HEK293 (cell line): ENCODE data around the gene KRTDAP.

Source experiments
- CTCF ChIA-PET: fragments of 350-600 bp; formaldehyde crosslinking; extraction: SDS; loops from one replicate; lab custom pipeline; 2021; ENCODE audit warnings: antibody characterized with exemption; lab: Yijun Ruan, JAX
- POLR2A ChIA-PET: fragments of 300-600 bp; formaldehyde crosslinking; extraction: SDS; loops from one replicate; lab custom pipeline; 2020; ENCODE audit warnings: antibody characterized with exemption, inconsistent platforms; lab: Yijun Ruan, JAX
- H3K27ac ChIP-seq: fragments of 200-500 bp; sonication (Bioruptor generic); 2 replicates; pipeline ENCODE4 v1.5.1; 2014; ENCODE audit warnings: low read depth, low read length, control low read depth, inconsistent platforms; ENCODE audit errors: extremely low read depth
- H3K36me3 ChIP-seq, 2 experiments: fragments of 200-500 bp in 1 of 2; sonication (Bioruptor generic) in 1 of 2; 1 replicate in 1 of 2; 2 replicates in 1 of 2; pipeline ENCODE4 v1.5.1; 2014 to 2017; ENCODE audit warnings: inconsistent platforms in 2 of 2, low read length in 2 of 2; ENCODE audit not compliant: control insufficient read depth in 2 of 2, insufficient read depth in 1 of 2
- H3K4me1 ChIP-seq: fragments of 200-500 bp; sonication (Bioruptor generic); 2 replicates; pipeline ENCODE4 v1.5.1; 2014; ENCODE audit warnings: mild to moderate bottlenecking, low read length, inconsistent platforms; ENCODE audit not compliant: control insufficient read depth, insufficient read depth
- H3K4me3 ChIP-seq: 2 replicates; pipeline ENCODE4 v1.5.1; 2011; ENCODE audit warnings: low read depth, mild to moderate bottlenecking, control low read depth, low read length, moderate library complexity
- H3K9me3 ChIP-seq: fragments of 200-500 bp; sonication (Bioruptor generic); 2 replicates; pipeline ENCODE4 v1.5.1; 2014; ENCODE audit warnings: low read depth, low read length, inconsistent platforms; ENCODE audit not compliant: control insufficient read depth, insufficient read depth
- GLIS2 ChIP-seq: fragments of 450-650 bp; formaldehyde crosslinking; IDR thresholded peaks from 2 replicates; pipeline ENCODE4 v1.5.1; 2016; ENCODE audit warnings: missing biosample characterization, missing genetic modification characterization
- SCRT1 ChIP-seq: fragments of 450-650 bp; formaldehyde crosslinking; IDR thresholded peaks from 2 replicates; pipeline ENCODE4 v1.5.1; 2016; ENCODE audit warnings: missing biosample characterization, missing genetic modification characterization, borderline replicate concordance
- SP2 ChIP-seq: fragments of 450-650 bp; formaldehyde crosslinking; IDR thresholded peaks from 2 replicates; pipeline ENCODE4 v1.5.1; 2016; ENCODE audit warnings: missing biosample characterization, missing genetic modification characterization
- ZFP3 ChIP-seq: fragments of 450-650 bp; formaldehyde crosslinking; IDR thresholded peaks from 2 replicates; pipeline ENCODE4 v1.5.1; 2016; ENCODE audit warnings: low read depth, missing biosample characterization, missing genetic modification characterization
- ZNF114 ChIP-seq: fragments of 450-650 bp; formaldehyde crosslinking; IDR thresholded peaks from 2 replicates; pipeline ENCODE4 v1.5.0; 2017; ENCODE audit warnings: missing biosample characterization, missing genetic modification characterization
- ZNF132 ChIP-seq: fragments of 450-650 bp; formaldehyde crosslinking; IDR thresholded peaks from 2 replicates; pipeline ENCODE4 v1.5.1; 2017; ENCODE audit warnings: missing biosample characterization, missing genetic modification characterization, borderline replicate concordance
- ZNF133 ChIP-seq: fragments of 450-650 bp; formaldehyde crosslinking; IDR thresholded peaks from 2 replicates; pipeline ENCODE4 v1.5.1; 2016; ENCODE audit warnings: missing biosample characterization, missing genetic modification characterization
- ZNF138 ChIP-seq: fragments of 450-650 bp; formaldehyde crosslinking; IDR thresholded peaks from 2 replicates; pipeline ENCODE4 v1.5.1; 2016; ENCODE audit warnings: missing biosample characterization, missing genetic modification characterization, borderline replicate concordance
- ZNF169 ChIP-seq: fragments of 450-650 bp; formaldehyde crosslinking; IDR thresholded peaks from 2 replicates; pipeline ENCODE4 v1.5.1; 2016; ENCODE audit warnings: missing biosample characterization, missing genetic modification characterization
- ZNF184 ChIP-seq: fragments of 450-650 bp; IDR thresholded peaks from 2 replicates; pipeline ENCODE4 v1.5.1; 2018; ENCODE audit warnings: missing biosample characterization, mild to moderate bottlenecking, missing genetic modification characterization
- ZNF211 ChIP-seq: fragments of 450-650 bp; formaldehyde crosslinking; IDR thresholded peaks from 2 replicates; pipeline ENCODE4 v1.5.1; 2016; ENCODE audit warnings: low read depth, missing biosample characterization, missing genetic modification characterization
- ZNF292 ChIP-seq: fragments of 450-650 bp; formaldehyde crosslinking; IDR thresholded peaks from 2 replicates; pipeline ENCODE4 v1.5.1; 2016; ENCODE audit warnings: low read depth, missing biosample characterization, missing genetic modification characterization, borderline replicate concordance
- ZNF324 ChIP-seq: fragments of 450-650 bp; formaldehyde crosslinking; IDR thresholded peaks from 2 replicates; pipeline ENCODE4 v1.5.1; 2016; ENCODE audit warnings: missing biosample characterization, missing genetic modification characterization
- ZNF391 ChIP-seq: fragments of 450-650 bp; formaldehyde crosslinking; IDR thresholded peaks from 2 replicates; pipeline ENCODE4 v1.5.1; 2016; ENCODE audit warnings: low read depth, missing biosample characterization, missing genetic modification characterization, borderline replicate concordance
- ZNF416 ChIP-seq: fragments of 450-650 bp; formaldehyde crosslinking; IDR thresholded peaks from 2 replicates; pipeline ENCODE4 v1.5.1; 2016; ENCODE audit warnings: missing biosample characterization, missing genetic modification characterization
- TF ChIP-seq, protein P1 (sequence below): fragments of 450-650 bp; formaldehyde crosslinking; IDR thresholded peaks from 2 replicates; pipeline ENCODE4 v1.5.1; 2016; ENCODE audit warnings: missing biosample characterization, missing genetic modification characterization
- TF ChIP-seq, protein P2 (sequence below): fragments of 450-650 bp; formaldehyde crosslinking; IDR thresholded peaks from 2 replicates; pipeline ENCODE4 v1.5.0; 2017; ENCODE audit warnings: missing biosample characterization, missing genetic modification characterization, borderline replicate concordance

Gene KRTDAP

DNA sequence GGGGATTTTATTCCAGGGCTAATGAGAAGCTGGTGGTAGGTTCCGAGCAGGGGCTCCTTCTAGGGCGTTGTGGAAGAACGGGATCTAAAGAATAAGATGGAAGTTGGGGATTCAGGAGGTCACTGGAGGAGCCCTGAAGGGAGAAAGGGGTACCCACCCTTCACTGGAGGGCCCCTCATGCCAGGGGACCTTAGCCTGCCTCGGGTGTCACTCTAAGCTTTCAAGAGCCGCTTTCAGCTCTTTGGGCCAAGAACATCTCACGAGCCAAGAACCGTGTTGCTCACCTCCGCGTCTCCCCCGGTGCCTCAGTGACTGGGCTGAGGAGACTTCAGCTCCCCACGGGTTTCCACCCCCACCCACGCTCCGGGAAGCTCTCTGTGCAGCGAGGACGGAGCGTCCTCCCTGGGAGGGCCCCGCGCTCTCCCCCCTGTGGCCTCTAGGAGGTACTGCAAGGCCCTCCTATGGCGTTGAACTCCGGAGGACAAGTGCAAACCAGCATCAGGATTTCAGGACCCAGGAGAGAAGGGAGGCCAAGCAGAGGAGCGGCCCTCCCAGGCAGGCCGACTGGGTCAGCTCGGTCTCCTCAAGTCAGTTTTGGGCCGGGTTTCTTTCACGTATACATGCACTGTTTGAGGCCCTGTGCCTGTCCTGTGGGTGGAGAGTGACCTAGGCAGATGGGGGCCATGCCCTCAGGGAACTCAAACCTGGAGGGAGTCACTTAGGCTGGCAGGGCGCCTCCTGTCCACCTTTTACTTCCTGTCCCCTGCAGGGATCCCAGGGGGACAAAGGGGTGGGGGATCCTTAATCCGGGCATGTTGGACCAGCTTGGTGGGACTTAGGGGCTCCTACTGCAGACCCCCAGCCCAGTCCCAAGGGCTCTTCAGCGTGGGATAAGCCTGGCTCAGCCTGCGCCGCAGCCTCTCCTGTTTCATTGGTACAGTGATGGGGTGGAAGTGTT is 5.1 kb upstream of the KRTDAP start (continued):
- TF ChIP-seq, protein P1, sequence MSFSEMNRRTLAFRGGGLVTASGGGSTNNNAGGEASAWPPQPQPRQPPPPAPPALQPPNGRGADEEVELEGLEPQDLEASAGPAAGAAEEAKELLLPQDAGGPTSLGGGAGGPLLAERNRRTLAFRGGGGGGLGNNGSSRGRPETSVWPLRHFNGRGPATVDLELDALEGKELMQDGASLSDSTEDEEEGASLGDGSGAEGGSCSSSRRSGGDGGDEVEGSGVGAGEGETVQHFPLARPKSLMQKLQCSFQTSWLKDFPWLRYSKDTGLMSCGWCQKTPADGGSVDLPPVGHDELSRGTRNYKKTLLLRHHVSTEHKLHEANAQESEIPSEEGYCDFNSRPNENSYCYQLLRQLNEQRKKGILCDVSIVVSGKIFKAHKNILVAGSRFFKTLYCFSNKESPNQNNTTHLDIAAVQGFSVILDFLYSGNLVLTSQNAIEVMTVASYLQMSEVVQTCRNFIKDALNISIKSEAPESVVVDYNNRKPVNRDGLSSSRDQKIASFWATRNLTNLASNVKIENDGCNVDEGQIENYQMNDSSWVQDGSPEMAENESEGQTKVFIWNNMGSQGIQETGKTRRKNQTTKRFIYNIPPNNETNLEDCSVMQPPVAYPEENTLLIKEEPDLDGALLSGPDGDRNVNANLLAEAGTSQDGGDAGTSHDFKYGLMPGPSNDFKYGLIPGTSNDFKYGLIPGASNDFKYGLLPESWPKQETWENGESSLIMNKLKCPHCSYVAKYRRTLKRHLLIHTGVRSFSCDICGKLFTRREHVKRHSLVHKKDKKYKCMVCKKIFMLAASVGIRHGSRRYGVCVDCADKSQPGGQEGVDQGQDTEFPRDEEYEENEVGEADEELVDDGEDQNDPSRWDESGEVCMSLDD (tag by site-specific recombination) = peak; percentile 61; the same call in 1 of the 2 replicates
- TF ChIP-seq ZNF324 (tag by site-specific recombination) = no peak
- no peak for TF ChIP-seq ZNF416 (tag by site-specific recombination)
- TF ChIP-seq GLIS2 (tag by site-specific recombination) = peak; percentile 97

DNA sequence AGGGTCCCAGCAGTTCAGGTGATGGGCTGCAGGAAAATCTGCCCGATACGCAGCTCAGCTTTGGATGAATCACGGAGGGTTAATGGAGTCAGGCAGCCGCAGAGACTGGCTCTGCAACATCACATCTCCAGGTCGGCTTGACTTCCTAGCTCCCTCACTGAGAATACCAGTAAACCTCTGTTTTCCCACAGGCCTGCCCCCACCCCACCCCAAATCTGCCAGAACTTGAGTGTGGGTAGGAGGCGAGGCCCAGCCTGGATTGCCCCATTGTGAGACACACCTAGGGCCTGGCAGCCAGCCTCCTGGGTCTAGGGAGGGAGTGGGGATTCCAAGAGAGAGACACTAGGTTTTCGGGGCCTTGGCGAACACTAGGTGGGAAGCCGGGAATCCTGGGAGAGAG is 3.7 kb upstream of the KRTDAP start:
- Histone ChIP-seq H3K9me3 (no peaks in the 10 kb centered on the region), H3K4me1 (no peaks in the 10 kb centered on the region), H3K27ac (no peak overlapping the region), H3K4me3 (no peak overlapping the region), H3K36me3 (peaks cover 2 to 8% of the 10 kb centered on the region in 2 experiments)
- ChIA-PET POLR2A (interaction anchor here (0.6 kb wide), 1 partner anchor 141 kb away, joined by 3 read pairs; no protein-coding TSS in a partner anchor), CTCF (interaction anchor here (0.6 to 8.4 kb wide), 10 partner anchors 13 to 427 kb away, joined by 3 to 237 read pairs (median 13); partner anchors contain the start of genes CD22, FFAR1 and FFAR3)
- TF ChIP-seq, protein P2, sequence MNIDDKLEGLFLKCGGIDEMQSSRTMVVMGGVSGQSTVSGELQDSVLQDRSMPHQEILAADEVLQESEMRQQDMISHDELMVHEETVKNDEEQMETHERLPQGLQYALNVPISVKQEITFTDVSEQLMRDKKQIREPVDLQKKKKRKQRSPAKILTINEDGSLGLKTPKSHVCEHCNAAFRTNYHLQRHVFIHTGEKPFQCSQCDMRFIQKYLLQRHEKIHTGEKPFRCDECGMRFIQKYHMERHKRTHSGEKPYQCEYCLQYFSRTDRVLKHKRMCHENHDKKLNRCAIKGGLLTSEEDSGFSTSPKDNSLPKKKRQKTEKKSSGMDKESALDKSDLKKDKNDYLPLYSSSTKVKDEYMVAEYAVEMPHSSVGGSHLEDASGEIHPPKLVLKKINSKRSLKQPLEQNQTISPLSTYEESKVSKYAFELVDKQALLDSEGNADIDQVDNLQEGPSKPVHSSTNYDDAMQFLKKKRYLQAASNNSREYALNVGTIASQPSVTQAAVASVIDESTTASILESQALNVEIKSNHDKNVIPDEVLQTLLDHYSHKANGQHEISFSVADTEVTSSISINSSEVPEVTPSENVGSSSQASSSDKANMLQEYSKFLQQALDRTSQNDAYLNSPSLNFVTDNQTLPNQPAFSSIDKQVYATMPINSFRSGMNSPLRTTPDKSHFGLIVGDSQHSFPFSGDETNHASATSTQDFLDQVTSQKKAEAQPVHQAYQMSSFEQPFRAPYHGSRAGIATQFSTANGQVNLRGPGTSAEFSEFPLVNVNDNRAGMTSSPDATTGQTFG = no peak
- TF ChIP-seq ZNF211 (tag by site-specific recombination) = no peak
- TF ChIP-seq SP2 (tag by site-specific recombination) = no peak
- no peak for TF ChIP-seq ZNF138 (tag by site-specific recombination)
- TF ChIP-seq SCRT1 (tag by site-specific recombination) = no peak
- TF ChIP-seq ZFP3 = no peak
- no peak for TF ChIP-seq ZNF114 (tag by site-specific recombination)
- TF ChIP-seq ZNF391 (tag by site-specific recombination) = no peak
- TF ChIP-seq ZNF184 (tag by site-specific recombination) = no peak
- no peak for TF ChIP-seq ZNF132 (tag by site-specific recombination)
- no peak for TF ChIP-seq ZNF292
- TF ChIP-seq ZNF169 (tag by site-specific recombination) = no peak
- no peak for TF ChIP-seq ZNF133 (tag by site-specific recombination)
- no peak for TF ChIP-seq ZNF416 (tag by site-specific recombination)
